ENCODE measurements around the gene SCARB2. TPM values are rescaled to one million over a fixed set of nuclear protein-coding genes. Genes with fewer than 3 reads are reported as not detected.

Gene SCARB2
- total and polyA plus RNA-seq, 11 donors: 84.9 to 208 (median 97.5) TPM

DNA sequence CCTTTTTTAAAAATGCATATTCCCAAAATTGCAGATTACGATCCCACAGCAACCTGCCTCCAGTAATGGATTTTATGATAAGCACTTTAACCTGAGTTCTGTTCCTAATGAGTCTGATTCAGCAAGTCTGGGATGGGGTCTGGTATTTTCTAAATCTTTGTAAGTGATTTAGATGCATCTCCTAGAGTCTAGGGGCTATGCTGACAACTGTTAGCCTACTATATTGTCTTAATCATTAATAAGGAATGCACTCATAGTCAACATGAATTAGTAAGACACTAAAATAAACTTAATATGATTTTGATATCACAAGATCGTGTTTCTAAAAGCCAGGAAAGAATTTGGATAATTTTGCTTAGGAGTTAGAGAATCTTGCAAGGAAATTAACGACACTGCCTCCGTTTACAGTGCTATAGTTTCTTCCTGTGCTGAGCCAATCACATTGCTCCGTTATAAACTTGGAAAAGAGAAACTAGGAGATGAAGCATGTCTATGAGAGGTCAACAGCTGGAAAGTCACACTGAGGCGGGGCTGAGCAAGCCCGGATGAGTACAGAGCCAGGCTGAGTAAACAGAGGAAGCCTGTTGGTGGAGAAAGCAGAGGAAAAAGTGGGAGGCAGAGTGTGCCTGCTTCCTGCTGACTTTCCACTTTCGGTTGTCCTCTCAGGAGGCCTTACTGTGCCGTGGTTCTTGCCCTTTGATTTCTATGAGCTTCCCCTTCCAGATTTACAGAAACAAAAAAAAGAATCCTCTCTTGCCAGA lies 5.4 kb downstream of the SCARB2 start:
- TF ChIP-seq, protein P1, sequence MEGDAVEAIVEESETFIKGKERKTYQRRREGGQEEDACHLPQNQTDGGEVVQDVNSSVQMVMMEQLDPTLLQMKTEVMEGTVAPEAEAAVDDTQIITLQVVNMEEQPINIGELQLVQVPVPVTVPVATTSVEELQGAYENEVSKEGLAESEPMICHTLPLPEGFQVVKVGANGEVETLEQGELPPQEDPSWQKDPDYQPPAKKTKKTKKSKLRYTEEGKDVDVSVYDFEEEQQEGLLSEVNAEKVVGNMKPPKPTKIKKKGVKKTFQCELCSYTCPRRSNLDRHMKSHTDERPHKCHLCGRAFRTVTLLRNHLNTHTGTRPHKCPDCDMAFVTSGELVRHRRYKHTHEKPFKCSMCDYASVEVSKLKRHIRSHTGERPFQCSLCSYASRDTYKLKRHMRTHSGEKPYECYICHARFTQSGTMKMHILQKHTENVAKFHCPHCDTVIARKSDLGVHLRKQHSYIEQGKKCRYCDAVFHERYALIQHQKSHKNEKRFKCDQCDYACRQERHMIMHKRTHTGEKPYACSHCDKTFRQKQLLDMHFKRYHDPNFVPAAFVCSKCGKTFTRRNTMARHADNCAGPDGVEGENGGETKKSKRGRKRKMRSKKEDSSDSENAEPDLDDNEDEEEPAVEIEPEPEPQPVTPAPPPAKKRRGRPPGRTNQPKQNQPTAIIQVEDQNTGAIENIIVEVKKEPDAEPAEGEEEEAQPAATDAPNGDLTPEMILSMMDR (IDR thresholded peaks at IDR 0.05): no peak
- peak in 1 of 2 donors; percentile 48 for TF ChIP-seq POLR2A (IDR thresholded peaks at IDR 0.05)
- Histone ChIP-seq H3K36me3 (no peaks in the 10 kb centered on the region), H3K4me3 (peak overlapping the region in 9 of 12 donors; percentile 20 to 45 (median 33)), H3K27me3 (no peaks in the 10 kb centered on the region), H3K4me1 (peaks cover 28 to 95% (median 87%) of the 10 kb centered on the region in 12 donors), H3K9me3 (no peaks in the 10 kb centered on the region), H3K27ac (peak overlapping the region; percentile 55 to 99 (median 96))
- whole genome bisulfite sequencing, 4 donors: 9 to 24% (median 12%) methylated on average over 9 of the region's 9 CpGs
- intact Hi-C loops (cut with DNase I): loop anchor here in 1 of 10 donors (10.0 kb wide), 1 partner anchor 97 kb away; the partner anchor contains the start of gene STBD1
- ATAC-seq (peak; percentile 88 to 96 (median 95)), DNase-seq (peak; percentile 82 to 89 (median 86))

DNA sequence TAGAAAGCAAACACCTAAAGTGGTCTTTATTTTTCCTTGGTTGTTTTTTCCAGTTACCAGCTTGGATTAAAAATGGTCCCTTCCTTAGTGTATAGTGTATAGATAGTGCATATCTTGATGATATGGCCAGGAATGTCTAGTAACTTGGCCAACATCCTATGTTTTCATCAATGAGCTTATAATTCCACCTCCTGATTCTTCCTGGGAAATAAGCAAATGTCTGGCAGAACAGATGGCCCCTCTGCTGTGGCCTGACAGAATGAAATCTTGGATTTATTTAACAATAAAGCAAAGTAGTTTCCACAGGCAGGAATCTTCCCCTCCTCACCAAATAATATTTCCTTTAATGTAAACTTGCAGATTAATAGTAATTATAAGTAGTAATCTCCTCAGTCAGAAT lies 6.1 kb downstream of the SCARB2 start:
- intact Hi-C loops (cut with DNase I): loop anchor here in 1 of 10 donors (10.0 kb wide), 1 partner anchor 97 kb away; the partner anchor contains the start of gene STBD1
- no peaks in the 10 kb centered on the region for H3K27me3 ChIP-seq
- peak overlapping the region in 11 of 12 donors; percentile 58 to 99 (median 96) for H3K27ac ChIP-seq
- H3K4me1 ChIP-seq: peaks cover 28 to 99% (median 89%) of the 10 kb centered on the region in 12 donors
- DNase-seq: no peak
- H3K9me3 ChIP-seq: no peaks in the 10 kb centered on the region
- TF ChIP-seq, protein P1 (IDR thresholded peaks at IDR 0.05): no peak
- no peak for TF ChIP-seq POLR2A (IDR thresholded peaks at IDR 0.05)
- no peak for ATAC-seq
- H3K36me3 ChIP-seq: no peaks in the 10 kb centered on the region
- peak overlapping the region in 3 of 12 donors; percentile 36 to 45 (median 45) for H3K4me3 ChIP-seq

DNA sequence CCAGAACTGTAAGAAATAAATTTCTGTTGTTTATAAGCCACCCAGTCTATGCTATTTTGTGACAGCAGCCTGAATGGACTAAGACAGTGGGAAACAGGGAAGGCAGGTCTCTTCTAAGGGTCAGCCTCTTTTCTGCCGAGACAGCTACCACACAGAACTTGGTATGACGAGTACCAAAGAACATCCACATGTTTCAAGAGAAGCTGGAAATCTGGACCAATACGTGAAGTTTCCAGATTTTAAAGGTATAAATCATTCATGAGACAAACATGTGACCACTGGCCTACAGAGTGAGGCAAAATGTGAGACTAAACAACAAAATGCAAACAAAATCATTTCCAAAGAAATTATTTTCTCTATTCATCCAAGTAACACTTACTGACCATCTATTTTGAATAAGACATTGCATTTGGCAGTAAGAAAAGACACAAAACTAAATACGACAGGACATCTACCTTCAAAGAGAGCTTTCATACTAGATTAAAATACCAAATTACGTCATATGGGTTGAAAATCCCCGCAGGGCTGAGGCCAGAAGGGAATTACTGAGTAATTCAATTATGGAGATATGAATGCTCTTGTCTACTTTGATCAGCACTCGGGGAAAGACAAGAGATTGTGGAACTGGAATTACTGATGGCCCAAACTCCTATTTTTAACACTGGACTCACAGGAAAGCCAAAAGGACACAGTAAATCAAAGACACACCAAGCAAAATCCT lies 7.2 kb downstream of the SCARB2 start:
- no peak for ATAC-seq
- TF ChIP-seq, protein P1 (IDR thresholded peaks at IDR 0.05): no peak
- TF ChIP-seq POLR2A (IDR thresholded peaks at IDR 0.05): no peak

DNA sequence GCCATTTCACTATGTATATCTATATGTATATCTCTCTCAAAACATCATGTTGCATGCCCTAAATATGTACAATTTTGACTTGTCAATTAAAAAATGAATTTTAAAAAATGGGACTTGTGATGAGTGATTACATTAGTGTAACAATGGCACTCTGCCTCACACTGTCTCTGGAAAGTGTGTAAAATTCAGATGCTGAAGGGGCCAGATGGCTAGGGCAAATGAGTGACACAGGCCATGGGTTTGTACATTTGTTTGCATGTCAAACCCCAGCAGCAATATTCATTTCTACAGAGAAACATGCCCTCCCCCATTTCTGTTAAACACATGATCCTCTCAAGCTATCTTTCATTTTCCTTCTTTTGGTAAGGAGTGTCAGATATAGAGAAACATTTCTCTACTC lies 8.1 kb downstream of the SCARB2 start:
- H3K4me3 ChIP-seq: no peak overlapping the region
- H3K9me3 ChIP-seq: no peaks in the 10 kb centered on the region
- H3K27me3 ChIP-seq: no peaks in the 10 kb centered on the region
- H3K4me1 ChIP-seq: peaks cover 24 to 98% (median 80%) of the 10 kb centered on the region in 12 donors
- peak overlapping the region in 7 of 12 donors; percentile 51 to 99 (median 96) for H3K27ac ChIP-seq
- ATAC-seq: no peak
- intact Hi-C loops (cut with DNase I): loop anchor here in 1 of 10 donors (10.0 kb wide), 1 partner anchor 99 kb away; the partner anchor contains the start of gene STBD1
- no peaks in the 10 kb centered on the region for H3K36me3 ChIP-seq
- TF ChIP-seq, protein P1 (IDR thresholded peaks at IDR 0.05): no peak
- no peak for TF ChIP-seq POLR2A (IDR thresholded peaks at IDR 0.05)
- DNase-seq: no peak

More for the DNA sequence above, 7.2 kb downstream of the SCARB2 start:
- intact Hi-C loops (cut with DNase I): loop anchor here in 1 of 10 donors (10.0 kb wide), 1 partner anchor 98 kb away; the partner anchor contains the start of gene STBD1
- Histone ChIP-seq H3K4me3 (no peak overlapping the region), H3K4me1 (peaks cover 25 to 98% (median 80%) of the 10 kb centered on the region in 12 donors), H3K9me3 (no peaks in the 10 kb centered on the region), H3K27me3 (no peaks in the 10 kb centered on the region), H3K36me3 (no peaks in the 10 kb centered on the region), H3K27ac (peak overlapping the region in 11 of 12 donors; percentile 3 to 99 (median 96))
- 35 to 68% (median 50%) methylated on average over 7 of the region's 7 CpGs for WGBS, 4 donors
- DNase-seq: no peak

All from heart left ventricle (tissue), 16 donors.